Activated effector memory CD4-positive, alpha-beta T cell treated with Interleukin-2 at 50 U/mL for 16 hours (primary cell): ENCODE measurements around the gene UTF1.
"Not testable (repeated sequence)": the region's sequence is repeated elsewhere in the genome, so short reads cannot be mapped to it uniquely, and the experiment has no call there.

ENCODE experiments used
- DNase-seq: peaks from one replicate; pipeline ENCODE4 v3.0.0-alpha.2; 2020

UTF1 gene

DNA sequence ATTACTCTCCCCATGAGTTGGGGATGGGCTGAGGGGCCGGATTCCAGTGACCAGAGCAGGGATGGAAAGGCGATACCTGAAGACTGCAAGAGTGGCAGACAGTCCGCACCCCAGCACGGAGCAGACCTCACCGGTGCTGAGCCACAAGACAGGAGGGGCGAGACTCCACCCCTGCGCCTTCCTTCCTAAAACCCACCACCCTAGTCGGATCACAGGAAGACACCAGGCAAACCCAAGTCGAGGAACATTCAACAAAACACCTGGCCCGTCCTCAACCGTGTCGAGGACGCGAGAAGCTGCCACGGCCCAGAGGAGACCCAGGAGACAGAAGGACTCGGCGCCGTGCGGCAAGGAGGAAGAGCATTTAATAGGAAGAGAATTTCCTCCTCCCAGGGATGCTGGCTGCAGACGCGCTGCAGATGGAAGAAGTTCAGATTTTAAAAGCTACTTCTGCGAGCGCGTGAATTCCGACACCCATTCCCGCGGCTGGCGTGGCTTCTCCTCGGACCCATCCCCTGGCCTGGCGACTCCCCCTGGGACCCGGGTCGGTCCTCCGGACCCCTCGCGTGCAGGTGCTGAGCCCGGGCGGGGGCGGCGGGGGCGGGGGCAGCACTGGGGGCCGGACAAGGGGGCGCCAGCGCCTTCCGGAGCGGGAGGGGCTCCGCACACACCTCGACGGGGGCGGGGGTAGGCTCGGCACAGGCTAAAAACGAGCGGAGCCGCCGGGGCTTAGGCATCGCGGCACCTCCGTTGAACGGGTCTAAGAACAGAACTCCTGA, 563 bp upstream of the UTF1 start:
- no peak for DNase-seq

DNA sequence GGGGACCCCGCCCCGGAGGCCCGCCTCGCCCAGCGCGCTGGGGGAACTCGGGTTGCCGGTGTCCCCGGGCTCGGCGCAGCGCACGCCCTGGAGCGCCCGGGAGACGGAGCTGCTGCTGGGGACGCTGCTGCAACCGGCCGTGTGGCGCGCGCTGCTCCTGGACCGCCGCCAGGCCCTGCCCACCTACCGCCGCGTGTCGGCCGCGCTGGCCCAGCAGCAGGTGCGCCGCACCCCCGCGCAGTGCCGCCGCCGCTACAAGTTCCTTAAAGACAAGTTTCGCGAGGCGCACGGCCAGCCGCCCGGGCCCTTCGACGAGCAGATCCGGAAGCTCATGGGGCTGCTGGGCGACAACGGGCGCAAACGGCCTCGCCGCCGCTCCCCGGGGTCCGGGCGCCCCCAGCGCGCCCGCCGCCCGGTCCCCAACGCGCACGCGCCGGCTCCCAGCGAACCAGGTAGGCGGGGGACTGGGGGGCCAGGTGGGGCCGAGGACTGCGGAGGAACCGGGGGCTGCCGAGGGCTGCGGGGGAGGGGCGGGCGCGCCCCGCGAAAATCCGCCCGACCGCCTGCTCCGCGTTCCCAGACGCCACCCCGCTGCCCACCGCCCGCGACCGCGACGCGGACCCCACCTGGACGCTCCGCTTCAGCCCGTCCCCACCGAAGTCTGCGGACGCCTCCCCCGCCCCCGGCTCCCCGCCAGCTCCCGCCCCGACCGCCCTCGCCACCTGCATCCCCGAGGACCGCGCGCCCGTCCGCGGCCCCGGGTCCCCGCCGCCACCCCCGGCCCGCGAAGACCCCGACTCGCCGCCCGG, 574 bp downstream of the UTF1 start:
- no peak for DNase-seq

DNA sequence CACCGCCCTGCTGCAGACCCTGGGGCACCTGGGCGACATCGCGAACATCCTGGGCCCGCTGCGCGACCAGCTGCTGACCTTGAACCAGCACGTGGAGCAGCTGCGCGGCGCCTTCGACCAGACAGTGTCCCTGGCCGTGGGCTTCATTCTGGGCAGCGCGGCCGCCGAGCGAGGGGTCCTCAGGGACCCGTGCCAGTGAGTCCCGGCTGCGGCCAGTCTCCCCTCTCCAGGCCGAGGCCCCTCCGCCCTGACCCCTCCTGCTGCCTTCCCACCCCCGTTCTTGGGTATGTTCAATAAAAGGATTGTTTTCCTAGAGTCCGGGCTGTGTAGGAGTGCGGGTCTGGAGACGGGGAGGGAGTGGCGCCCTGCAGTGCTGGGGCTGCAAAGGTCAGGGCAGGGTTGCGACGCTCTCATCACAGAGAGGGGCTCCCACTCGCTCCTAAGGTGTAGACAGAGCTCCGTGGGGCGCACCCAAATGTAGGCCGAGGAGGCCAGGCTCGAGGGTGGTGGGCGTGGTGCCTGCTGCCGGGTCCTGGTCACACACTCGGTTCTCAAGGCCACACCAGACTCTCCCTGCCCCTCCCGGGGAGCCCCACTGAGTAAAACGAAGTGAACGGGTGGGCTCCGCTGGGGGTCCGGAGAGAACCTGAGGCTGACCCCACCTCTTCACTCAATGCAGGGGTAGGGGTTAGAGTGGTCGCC, 1.4 kb downstream of the UTF1 start:
- DNase-seq, result no peak

DNA sequence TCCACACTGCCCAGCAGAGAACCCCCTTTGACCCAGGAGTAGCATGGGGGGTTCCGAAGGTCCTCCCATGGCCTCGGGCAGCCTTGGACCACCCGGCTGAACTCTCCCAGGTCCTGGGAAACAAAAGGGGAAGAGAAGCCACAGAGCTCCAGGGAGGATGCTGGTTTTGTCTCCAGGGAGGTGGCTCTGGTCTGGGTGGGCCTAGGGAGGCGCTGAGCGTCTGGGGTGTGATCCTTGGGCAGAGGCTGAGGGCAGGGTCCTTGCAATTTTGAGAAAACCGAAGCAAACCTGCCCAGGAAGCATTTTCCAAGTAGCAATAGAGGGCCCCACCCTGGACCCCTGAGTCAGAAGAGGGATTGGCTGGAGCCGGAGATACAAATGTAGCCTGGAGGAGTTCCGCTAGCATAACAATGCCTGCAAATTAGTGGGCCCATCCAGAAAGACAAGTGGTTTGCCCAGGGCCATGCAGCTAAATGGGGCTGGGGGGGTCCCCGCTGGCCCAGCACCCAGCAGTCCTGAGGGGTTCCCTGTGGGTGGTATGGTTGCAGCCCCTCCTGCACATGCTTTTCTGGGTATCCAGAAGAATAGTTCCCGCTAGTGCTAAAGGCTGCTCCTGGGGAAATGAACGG, 2.0 kb downstream of the UTF1 start:
- DNase-seq, result no peak

DNA sequence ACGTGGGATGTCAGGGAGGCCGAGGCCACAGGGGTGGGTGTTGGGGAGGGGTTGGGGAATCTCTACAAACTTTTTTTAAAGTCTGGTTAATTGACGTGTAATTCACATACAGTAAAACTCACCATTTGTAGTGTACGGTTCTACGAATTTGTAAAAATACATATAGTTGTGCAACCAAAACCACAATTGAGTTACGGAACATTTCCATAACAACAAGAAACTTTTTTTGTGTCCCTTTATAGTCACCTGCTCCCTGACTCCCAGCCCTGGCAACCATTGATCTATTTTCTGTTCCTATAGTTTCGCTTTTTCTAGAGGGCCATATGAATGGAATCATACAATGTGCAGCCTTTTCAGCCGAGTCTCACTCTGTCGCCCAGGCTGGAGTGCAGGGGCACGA, 4.8 kb downstream of the UTF1 start:
- not testable (repeated sequence) for DNase-seq

DNA sequence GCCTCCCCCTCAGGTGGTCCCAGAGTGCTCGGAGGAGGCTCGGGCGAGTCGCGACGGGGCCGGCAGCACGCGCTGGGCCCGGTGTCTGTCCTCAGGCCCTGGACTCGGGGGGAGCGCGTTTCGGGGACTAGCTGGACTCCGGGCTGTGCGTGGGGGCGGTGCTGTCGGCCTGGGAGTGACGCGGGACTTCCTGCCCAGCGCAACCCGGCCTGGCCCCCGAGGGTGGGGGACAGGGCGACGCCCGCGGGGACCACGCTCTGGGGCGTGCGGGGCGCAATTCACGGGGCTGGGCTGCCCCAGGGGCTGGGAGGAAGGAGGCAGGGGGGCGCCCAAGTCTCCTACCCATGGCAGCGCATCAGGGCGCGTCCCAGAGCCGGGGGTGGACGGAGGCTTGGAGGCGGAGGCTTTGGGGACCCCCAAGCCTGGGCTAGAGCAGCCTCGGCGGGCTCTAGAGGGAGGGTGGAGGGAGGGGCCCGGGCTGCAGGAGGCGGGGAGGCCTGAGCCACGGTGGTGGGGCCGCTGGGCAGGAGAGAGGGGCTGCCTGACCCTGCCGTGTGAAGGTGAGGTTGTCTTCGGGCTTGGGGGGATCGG, 5.3 kb downstream of the UTF1 start:
- DNase-seq, result no peak

DNA sequence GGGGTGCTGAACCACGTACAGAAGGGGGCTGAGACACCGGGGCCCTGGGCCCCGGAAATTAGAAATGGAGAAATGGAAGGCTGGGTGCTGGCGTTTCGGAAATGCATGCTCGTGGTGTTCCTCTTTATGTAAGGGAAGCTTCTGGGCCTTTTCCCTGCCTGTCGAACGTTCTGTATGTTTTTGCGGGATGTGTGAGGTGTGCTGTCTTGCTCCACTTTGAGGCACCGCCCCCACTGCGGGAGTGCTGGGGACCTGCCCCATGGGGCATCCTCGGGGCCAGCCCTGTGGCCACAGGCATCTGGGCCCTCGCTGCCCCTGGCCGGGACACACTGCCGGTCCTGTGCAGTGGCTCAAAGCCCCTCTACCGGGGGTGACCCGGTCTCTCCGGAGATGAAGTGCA, 5.9 kb downstream of the UTF1 start:
- DNase-seq, result no peak

DNA sequence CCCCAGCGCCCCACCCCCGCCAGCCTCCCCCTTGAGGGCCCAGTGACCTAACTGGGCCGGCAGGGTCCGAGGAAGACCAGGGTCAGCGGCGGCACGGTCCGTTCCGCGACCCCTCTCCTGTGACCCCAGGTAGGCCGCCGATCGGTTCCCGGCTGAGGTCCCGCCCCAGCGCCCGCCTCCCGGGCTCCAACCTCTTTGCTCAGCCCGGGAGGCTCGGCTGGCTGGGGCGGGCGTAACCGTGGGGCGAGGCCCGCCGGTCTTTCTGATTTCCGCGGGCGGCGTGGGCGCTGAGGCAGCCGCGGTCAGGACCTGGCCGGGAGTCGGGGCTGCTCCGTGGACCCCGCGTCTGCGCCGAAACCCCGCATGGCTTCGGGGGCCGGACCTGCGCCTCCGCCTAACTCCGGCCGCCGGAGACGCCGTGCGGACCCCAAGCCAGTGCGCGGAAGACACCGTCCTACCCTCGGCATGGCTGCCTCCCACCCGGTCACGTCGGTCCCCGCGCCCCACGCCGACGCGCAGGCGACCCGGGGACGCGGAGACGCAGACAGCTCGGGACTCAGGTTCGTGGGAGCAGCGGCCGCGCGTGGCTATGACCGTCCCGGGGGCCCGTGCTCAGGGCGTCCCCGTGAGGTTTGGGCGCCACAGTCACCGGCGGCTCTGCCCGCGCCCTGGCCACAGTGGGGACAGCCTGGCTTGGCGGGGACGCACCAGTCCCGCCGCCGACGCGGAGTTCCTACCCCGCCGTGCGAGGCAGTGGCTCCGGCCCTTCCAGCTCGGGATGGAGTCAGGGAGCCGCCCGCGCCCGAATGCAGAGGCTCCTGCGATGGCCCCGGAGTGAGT, 6.6 kb downstream of the UTF1 start:
- DNase-seq, result no peak

DNA sequence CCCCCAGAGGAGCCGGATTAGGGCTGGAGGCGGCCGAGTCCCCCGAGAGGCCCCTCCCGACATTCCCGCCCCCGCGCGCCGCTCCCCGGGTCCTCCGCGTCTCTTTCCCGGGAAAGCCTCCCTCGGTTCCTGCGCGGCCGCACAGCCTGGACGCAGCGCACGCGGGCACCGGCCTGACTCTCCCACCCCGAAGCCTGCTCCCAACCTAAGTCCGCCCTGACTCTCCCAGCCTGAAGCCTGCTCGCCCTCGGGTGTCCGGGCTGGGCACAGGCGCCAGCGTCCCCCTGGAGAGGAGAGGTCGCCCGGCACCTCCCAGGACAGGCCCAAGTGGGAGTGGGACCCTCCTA, 7.2 kb downstream of the UTF1 start:
- no peak for DNase-seq

DNA sequence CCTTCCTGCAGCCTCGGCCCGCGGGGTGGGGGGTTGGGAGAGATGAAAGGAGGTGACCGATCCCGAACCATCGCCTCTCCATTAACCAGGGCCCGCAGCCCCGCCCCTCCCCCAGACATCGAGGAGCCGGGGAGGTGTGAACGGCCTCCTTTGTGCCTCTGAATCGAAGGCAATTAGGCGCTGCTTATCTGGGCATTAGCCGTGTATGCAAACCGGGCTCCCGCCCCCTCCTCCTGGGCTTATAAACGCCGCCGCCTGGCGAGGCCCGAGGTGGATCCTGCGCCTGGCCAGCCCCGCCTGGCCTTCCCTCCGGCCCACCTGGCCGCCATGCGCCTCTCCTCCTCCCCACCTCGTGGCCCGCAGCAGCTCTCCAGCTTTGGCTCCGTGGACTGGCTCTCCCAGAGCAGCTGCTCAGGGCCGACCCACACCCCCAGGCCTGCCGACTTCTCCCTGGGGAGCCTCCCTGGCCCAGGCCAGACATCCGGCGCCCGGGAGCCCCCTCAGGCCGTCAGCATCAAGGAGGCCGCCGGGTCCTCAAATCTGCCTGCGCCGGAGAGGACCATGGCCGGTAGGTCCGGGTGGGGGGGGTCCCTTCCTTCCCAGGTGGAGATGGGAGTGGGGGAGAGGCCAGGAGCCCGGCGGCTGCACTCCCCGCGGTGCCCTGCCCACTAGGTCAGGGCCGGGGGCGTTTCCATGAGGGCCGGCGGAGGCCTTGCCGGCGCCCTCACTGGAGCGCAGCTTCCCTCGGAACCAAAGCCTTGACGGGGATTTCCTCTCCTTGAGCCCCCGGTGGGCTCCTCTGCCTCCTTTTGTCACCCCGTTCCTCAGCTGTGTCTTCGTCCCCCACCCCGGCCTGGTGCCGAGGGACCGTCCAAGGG, 7.8 kb downstream of the UTF1 start, which contains the start of gene VENTX:
TSS of gene VENTX (plus strand) at position 268 of the 878 bp plus-strand sequence. CDS start at position 328, 60 bp downstream.
- no peak for DNase-seq

DNA sequence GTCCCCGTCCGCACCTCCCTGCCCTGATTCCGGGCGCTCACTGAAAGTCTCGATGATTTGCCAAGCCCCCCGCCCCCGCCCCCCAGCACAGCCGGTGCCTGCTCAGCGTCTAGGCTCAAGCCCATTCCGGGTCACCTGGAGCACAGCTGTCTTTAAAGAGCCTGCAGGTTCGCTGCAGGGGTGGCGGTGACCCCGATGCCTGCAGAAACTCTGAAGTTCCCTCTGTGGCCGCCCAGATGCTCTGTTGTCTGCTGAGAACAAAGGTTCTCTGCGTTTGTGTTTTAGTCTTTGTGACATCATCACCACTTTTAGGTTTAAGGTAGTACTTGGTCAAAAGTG, 8.4 kb downstream of the UTF1 start:
- no peak for DNase-seq

DNA sequence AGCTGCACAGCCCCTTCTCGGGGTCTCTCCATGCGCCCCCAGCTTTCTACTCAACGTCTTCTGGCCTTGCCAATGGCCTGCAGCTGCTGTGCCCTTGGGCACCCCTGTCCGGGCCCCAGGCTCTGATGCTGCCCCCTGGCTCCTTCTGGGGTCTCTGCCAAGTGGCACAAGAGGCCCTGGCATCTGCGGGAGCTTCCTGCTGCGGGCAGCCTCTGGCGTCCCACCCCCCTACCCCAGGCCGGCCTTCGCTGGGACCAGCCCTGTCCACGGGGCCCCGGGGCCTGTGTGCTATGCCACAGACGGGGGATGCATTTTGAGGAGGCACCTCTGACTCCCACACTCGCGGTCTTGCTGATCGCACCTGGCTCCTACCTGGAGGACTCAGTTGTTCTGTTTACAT, 10.0 kb downstream of the UTF1 start:
- DNase-seq, result no peak

DNA sequence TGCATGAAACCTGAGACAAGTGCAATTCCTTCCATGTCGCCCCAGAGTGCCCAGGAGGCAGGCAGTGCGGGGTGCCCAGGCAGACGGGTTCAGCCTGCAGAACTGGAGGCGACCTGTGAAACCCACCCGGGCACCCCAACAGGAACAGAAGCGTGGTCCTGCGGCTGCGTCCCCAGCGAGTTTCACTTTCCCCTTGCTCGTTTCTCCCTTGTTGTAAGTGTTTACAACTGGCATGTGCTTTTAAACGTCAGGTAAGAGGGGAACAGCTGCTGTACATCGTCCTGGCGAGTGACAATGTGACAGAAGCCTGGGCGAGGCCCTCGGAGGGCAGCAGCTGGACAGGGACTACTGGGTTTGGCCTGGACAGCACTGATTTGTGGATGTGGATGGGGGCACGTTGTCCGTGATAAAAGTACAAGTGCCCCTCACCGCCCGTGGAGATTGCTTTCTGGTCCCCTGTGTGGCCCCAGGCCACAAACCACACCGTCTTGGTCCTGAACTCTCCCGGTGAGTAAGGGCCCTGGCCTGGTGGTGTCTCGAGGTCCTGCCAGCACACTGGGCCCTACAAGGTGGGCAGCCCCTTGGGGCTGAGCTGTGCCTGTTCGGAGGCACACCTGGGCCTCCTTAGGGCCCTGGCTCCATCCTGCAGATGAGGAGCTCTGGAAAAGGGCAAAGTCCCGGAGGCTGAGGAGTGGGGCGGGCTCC, 11.6 kb downstream of the UTF1 start:
- no peak for DNase-seq

DNA sequence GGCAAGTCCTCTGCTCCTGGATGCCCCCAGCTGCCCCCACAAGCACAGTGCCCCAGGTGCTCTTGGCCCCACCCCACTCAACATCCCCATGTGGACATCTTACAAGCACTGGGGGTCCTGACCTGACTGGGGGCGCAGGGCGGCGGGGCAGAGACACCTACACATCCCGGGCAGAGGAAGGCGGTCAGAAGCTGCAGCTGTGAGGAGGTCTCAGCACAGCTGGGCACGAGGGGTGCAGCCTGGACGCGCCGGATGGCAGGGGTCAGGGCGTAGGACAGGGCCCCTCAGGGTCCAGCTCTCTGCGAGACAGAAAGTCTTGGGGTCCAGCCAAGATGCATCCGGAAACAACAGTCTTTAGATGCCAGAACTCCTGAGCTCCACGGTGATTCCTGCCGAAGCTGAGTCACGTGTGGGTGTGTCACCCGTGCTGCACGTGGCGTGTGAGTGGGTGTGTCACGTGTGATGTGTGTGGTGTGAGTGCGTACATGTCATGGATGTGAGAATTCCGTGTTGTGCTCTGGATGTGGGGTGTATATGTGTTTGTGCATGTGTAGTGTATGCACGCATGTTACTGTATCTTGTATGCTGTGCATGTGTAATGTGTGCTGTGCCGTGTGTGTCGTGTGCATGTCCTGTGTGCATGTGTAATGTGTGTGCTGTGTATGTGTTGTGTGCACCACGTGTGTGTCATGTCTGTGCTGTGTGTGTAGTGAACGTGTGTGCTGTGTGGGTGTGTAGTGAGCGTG, 12.8 kb downstream of the UTF1 start:
- no peak for DNase-seq

DNA sequence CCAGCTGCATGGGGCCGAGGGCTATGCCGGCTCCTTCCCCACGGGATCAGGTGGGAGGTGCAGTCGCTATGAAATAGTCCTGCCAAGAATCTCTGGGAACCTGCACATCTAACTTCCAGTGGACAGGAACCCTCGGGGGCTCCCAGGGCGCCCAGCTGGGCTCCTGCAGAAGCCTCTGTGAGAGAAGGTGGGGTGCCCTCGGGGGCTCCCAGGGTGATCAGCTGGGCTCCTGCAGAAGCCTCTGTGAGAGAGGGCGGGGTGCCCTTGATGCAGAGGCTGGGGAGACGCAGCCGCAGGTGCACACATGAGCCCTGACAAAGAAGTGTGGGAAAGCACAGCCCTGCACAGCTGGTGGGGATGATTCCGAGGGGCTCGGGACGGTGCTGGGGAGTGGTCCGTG, 13.6 kb downstream of the UTF1 start:
- DNase-seq, result no peak

DNA sequence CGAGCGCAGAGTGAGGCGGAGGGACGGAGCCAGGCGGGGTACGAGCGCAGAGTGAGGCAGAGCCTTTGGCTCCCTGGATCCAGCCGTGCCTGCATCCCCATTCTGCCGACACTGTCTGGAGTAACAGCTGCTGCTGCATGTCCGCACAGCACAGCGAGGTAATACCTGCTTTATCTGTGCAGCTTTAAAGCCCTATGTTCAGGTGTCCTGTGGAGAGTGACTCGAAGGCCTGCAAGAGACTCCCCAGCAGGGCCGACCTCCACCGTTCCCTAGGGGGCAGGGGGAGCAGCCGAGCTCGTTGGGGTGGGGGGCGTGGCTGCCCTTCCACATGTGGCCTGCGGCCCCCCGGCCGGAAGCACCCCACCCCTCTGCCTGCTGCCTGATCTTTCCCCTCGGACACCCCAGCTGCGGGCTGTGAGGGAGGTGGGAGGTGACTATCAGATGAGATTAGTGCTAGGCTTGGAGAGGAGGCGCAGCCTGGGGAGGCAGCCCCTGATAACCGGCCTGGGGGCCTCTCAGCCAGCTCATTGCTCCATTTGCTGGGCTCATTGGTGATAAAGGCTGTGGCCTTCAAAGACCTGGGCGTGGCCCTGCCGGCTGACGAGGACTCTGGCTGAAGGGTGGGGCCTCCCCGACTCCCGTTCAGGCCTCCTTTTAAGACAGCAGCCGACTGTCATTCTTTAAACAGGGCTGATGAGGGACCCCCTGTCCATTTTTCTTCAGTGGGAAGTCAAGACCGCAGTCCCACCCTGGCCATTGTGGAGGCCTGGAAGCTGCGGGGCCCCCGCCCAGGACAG, 15.6 kb downstream of the UTF1 start:
- DNase-seq, result no peak

DNA sequence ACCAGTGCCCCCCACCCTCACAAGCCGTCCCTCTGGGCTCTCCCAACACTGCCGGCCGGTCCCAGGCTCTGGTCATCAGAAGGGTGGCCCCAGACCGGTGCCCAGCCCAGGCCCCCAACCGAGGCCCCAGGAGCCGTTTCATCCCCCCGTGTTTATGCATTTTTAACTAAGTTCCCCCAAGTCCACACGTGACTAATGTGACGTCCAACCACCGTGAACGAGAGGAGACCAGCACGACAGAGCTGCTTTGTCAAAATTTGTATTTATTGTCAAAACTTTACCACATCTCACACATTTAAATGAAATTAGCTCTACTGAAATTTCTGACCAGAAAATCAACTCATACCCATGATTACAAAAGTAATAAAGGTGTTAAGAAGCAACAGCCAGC, 16.2 kb downstream of the UTF1 start:
- DNase-seq, result no peak

DNA sequence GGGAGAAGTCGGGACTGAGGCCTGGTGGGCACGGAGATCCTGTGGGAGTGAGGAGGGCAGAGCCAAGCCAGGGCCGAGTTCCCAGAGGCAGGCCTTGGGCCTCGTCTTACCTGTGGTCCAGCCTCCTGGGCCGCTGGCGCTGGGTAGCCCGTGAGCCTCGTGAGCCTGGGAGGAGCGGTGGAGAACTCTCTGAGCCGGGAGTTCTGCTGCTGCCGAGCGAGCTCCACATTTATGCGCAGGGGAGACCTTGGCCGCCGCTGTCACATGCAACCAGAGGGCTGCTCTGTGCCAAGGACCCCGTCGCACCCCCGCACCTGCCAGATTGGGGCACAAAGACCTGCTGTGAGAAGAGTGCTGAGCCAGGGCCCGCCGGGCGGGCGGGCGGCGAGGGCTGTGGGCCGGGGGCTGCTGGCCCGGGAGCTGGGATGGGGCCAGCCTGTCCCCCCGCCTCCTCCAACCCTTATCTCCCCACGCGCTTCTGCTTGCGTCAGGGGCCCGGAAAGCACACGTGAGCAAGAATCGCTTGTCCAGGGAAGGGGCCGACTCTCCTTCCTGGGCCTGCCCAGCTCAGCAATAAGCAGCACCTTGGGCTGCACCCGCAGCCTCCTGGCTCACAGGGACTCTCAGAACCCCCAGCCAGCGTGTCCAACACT, 17.8 kb downstream of the UTF1 start:
- no peak for DNase-seq
